ENCODE results near the gene LRRK1. TPM values are rescaled to one million over a fixed set of nuclear protein-coding genes. Genes with fewer than 3 reads are reported as not detected.

Gene LRRK1
- total RNA-seq, 4 donors from 2014 or later, result 7.1 to 29.3 (median 8.5) TPM

DNA sequence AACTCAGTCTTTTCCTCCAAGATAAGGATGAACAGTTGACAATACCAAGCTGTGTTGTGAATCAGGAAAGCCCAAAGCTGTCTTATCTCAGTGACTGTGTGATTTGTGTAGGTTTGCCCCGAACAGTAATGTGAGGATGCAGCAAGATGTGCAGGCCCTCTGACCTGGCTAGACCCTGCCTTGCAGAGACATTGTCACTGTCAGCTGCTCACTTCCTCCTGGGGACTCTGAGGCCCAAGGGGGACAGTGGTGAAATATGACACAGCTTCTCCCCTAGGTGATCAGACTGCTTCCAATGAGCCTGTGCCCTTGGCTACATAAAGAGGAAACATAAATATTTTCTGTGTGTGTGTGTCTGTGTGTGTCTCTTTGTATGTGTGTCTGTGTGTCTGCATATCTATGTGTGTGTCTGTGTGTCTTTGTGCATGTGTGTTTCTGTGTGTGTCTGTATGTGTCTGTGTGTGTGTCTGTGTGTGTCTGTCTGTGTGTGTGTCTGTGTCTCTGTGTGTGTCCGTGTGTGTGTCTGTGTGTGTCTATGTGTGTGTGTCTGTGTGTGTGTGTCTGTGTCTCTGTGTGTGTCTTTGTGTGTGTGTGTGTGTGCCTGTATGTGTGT is 21.7 kb downstream of the LRRK1 start:
- WGBS, 2 donors, result 72 to 86% methylated on average over 2 of the region's 2 CpGs
- no peak for TF ChIP-seq POLR2A (IDR thresholded peaks at IDR 0.05)
- TF ChIP-seq, protein P1, sequence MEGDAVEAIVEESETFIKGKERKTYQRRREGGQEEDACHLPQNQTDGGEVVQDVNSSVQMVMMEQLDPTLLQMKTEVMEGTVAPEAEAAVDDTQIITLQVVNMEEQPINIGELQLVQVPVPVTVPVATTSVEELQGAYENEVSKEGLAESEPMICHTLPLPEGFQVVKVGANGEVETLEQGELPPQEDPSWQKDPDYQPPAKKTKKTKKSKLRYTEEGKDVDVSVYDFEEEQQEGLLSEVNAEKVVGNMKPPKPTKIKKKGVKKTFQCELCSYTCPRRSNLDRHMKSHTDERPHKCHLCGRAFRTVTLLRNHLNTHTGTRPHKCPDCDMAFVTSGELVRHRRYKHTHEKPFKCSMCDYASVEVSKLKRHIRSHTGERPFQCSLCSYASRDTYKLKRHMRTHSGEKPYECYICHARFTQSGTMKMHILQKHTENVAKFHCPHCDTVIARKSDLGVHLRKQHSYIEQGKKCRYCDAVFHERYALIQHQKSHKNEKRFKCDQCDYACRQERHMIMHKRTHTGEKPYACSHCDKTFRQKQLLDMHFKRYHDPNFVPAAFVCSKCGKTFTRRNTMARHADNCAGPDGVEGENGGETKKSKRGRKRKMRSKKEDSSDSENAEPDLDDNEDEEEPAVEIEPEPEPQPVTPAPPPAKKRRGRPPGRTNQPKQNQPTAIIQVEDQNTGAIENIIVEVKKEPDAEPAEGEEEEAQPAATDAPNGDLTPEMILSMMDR (IDR thresholded peaks at IDR 0.05), result no peak
- no peaks in the 10 kb centered on the region for H3K4me1 ChIP-seq
- no peak overlapping the region for H3K27ac ChIP-seq
- H3K36me3 ChIP-seq, result no peaks in the 10 kb centered on the region
- H3K4me3 ChIP-seq (replicated peaks in 1 of 3), result no peak overlapping the region
- no peaks in the 10 kb centered on the region for H3K9me3 ChIP-seq
- intact Hi-C loops (cut with DNase I), result no loop called here
- H3K27me3 ChIP-seq, result no peaks in the 10 kb centered on the region
- DNase-seq, result no peak

DNA sequence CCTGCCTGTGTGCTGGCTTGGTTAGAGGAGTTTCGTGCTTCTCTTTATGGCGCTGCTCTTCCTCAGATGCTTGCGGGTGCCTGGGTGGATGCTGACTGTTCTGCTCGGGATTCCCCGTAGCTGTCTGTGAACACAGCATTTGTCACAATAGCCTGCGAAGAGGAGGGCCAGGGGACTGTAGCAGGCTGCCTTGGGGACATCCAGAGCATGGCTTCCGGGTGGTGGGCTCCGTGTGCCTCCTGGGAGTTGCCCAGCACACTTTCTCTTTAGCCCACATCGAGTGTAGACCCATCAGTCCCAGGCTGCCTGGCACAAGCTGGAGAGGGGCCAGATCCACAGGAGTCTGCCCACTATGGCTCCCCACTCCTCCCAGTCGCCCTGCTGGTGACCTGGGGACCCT is 22.4 kb downstream of the LRRK1 start:
- Histone ChIP-seq H3K27ac (no peak overlapping the region), H3K4me1 (no peaks in the 10 kb centered on the region), H3K27me3 (no peaks in the 10 kb centered on the region), H3K4me3 (replicated peaks in 1 of 3) (no peak overlapping the region), H3K36me3 (no peaks in the 10 kb centered on the region), H3K9me3 (no peaks in the 10 kb centered on the region)
- TF ChIP-seq, protein P1 (IDR thresholded peaks at IDR 0.05), result no peak
- no peak for TF ChIP-seq POLR2A (IDR thresholded peaks at IDR 0.05)
- intact Hi-C loops (cut with DNase I), result no loop called here
- no peak for DNase-seq
- WGBS, 2 donors, result 80 to 88% methylated on average over 9 to 10 of the region's 10 CpGs

DNA sequence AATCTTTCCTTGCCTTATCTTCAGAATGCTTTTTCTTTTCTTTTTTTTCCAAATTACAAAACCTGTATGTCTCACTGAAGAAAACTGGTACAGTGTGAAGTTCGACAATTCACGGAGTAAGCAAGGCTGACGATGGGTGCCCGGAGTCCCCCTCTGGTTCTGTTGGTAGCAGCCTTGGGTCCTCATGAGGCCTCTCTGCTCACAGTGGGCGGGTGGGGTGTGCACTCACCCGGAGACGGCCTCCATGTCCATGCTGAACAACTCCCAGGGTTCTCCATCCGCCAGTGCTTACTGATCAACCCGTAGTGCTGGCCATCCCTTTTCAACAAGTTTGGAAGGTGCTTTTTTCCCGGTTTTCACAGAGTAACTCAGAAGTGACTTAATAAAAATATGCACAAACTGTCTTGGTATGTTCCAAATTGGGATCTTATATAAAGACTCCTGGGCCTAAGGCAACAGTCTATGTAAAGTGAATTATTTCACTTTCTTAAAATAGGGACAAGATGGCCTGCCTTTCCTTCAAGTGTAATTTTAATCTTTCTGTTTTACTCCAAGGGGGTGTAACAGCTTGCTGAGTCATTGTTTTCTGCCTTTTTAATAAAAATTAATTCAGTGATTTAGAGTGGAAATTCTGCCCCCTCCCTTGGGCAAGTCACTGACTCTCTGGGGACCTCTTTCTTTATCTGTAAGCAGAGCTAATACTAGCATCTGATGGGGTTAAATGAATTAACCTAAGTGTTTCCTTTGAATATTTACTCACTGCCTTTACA is 23.7 kb downstream of the LRRK1 start:
- Histone ChIP-seq H3K4me3 (replicated peaks in 1 of 3) (no peak overlapping the region), H3K4me1 (no peaks in the 10 kb centered on the region), H3K27me3 (no peaks in the 10 kb centered on the region), H3K27ac (no peak overlapping the region), H3K9me3 (no peaks in the 10 kb centered on the region), H3K36me3 (no peaks in the 10 kb centered on the region)
- no peak for DNase-seq
- TF ChIP-seq POLR2A (IDR thresholded peaks at IDR 0.05), result no peak
- TF ChIP-seq, protein P1 (IDR thresholded peaks at IDR 0.05), result no peak
- intact Hi-C loops (cut with DNase I), result no loop called here
- WGBS, 2 donors, result 80 to 88% methylated on average over 10 of the region's 10 CpGs

DNA sequence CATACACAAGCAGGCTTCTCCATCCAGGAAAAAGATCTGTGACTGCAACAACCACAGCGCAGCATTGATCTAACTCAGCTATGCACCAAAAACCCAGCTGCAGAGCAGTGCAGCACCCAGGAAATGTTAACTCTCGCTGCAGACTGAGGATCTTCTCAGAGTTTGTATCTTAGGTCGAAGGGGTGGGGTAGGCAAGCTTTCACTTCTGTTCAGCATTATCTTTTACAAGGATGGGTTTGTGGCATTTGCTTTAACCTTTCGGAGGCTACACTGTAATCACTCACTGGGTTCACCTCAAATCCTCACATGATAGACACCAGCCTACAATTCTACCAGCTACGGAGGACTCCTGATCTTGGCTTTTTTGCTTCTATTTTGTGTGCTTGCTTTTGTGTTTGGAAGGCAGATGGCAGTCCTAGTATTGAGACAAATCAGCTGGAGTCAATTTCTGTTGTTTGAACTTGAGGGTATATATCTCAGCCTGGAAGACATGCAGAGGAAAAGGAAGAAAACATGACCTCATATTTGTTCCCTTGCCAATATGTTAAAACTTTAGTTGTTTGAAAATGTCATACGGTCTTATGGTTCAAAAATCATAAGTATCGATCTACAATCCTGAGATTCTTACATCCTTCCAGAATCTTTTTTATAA is 25.2 kb downstream of the LRRK1 start:
- TF ChIP-seq, protein P1 (IDR thresholded peaks at IDR 0.05), result no peak
- TF ChIP-seq POLR2A (IDR thresholded peaks at IDR 0.05), result no peak
- Histone ChIP-seq H3K27ac (no peak overlapping the region), H3K9me3 (no peaks in the 10 kb centered on the region)

DNA sequence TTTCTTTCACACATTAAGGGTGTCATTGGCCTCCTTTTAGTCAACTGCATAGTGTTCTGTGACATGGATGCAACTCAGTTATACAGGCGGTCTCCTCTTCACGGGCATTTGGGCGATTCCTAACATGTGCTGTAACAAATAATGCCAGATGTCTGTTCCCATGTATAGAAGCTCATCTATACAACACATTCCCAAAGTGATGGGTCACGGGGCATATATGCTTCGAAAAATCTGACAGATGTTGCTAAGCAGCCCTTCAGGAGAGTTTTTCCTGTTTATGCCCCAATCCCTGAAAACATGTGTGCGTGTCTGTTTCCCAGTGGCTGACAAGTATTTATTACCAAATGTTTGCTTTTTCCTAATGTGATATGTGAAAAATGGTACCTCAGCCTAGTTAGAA is 25.8 kb downstream of the LRRK1 start:
- H3K9me3 ChIP-seq, result no peaks in the 10 kb centered on the region
- TF ChIP-seq, protein P1 (IDR thresholded peaks at IDR 0.05), result no peak
- TF ChIP-seq POLR2A (IDR thresholded peaks at IDR 0.05), result no peak
- no peak overlapping the region for H3K27ac ChIP-seq
- no peaks in the 10 kb centered on the region for H3K27me3 ChIP-seq
- no peak for DNase-seq
- H3K4me1 ChIP-seq, result no peaks in the 10 kb centered on the region
- H3K36me3 ChIP-seq, result no peaks in the 10 kb centered on the region
- 93% methylated on average over 6 of the region's 6 CpGs for WGBS, 2 donors
- intact Hi-C loops (cut with DNase I), result no loop called here
- no peak overlapping the region for H3K4me3 ChIP-seq (replicated peaks in 1 of 3)

More for the DNA sequence above, 25.2 kb downstream of the LRRK1 start:
- Histone ChIP-seq H3K27me3 (no peaks in the 10 kb centered on the region), H3K4me3 (replicated peaks in 1 of 3) (no peak overlapping the region), H3K4me1 (no peaks in the 10 kb centered on the region), H3K36me3 (no peaks in the 10 kb centered on the region)
- intact Hi-C loops (cut with DNase I), result no loop called here
- WGBS, 2 donors, result 82 to 90% methylated on average over 7 of the region's 7 CpGs
- DNase-seq, result no peak

All from thyroid gland (tissue), 4 donors.